HEK293 (cell line): ENCODE data around the gene BRWD1.

Experiments used
- CTCF ChIA-PET: fragments of 350-600 bp; formaldehyde crosslinking; extraction: SDS; loops from one replicate; lab custom pipeline; 2021; ENCODE audit warnings: antibody characterized with exemption; lab: Yijun Ruan, JAX
- POLR2A ChIA-PET: fragments of 300-600 bp; formaldehyde crosslinking; extraction: SDS; loops from one replicate; lab custom pipeline; 2020; ENCODE audit warnings: antibody characterized with exemption, inconsistent platforms; lab: Yijun Ruan, JAX
- H3K27ac ChIP-seq: fragments of 200-500 bp; sonication (Bioruptor generic); 2 replicates; pipeline ENCODE4 v1.5.1; 2014; ENCODE audit warnings: low read depth, low read length, control low read depth, inconsistent platforms; ENCODE audit errors: extremely low read depth
- H3K36me3 ChIP-seq, 2 experiments: fragments of 200-500 bp in 1 of 2; sonication (Bioruptor generic) in 1 of 2; 1 replicate in 1 of 2; 2 replicates in 1 of 2; pipeline ENCODE4 v1.5.1; 2014 to 2017; ENCODE audit warnings: inconsistent platforms in 2 of 2, low read length in 2 of 2; ENCODE audit not compliant: control insufficient read depth in 2 of 2, insufficient read depth in 1 of 2
- H3K4me1 ChIP-seq: fragments of 200-500 bp; sonication (Bioruptor generic); 2 replicates; pipeline ENCODE4 v1.5.1; 2014; ENCODE audit warnings: mild to moderate bottlenecking, low read length, inconsistent platforms; ENCODE audit not compliant: control insufficient read depth, insufficient read depth
- H3K4me3 ChIP-seq: 2 replicates; pipeline ENCODE4 v1.5.1; 2011; ENCODE audit warnings: low read depth, mild to moderate bottlenecking, control low read depth, low read length, moderate library complexity
- H3K9me3 ChIP-seq: fragments of 200-500 bp; sonication (Bioruptor generic); 2 replicates; pipeline ENCODE4 v1.5.1; 2014; ENCODE audit warnings: low read depth, low read length, inconsistent platforms; ENCODE audit not compliant: control insufficient read depth, insufficient read depth
- AEBP2 ChIP-seq: fragments of 450-650 bp; formaldehyde crosslinking; IDR thresholded peaks from 2 replicates; pipeline ENCODE4 v1.5.1; 2016; ENCODE audit warnings: missing biosample characterization, missing genetic modification characterization, borderline replicate concordance
- BCL11B ChIP-seq: fragments of 450-650 bp; formaldehyde crosslinking; IDR thresholded peaks from 2 replicates; pipeline ENCODE4 v1.5.1; 2016; ENCODE audit warnings: low read depth, missing biosample characterization, missing genetic modification characterization
- ELK4 ChIP-seq: IDR thresholded peaks from 2 replicates; pipeline ENCODE4 v1.6.1; 2011; ENCODE audit warnings: mild to moderate bottlenecking, low read depth, low read length, borderline replicate concordance
- IKZF3 ChIP-seq: fragments of 450-650 bp; IDR thresholded peaks from 2 replicates; pipeline ENCODE4 v1.5.0; 2018; ENCODE audit warnings: missing biosample characterization, mild to moderate bottlenecking, missing genetic modification characterization, moderate library complexity
- MEIS1 ChIP-seq: sonication (generic); formaldehyde crosslinking; IDR thresholded peaks from 2 replicates; pipeline ENCODE4 v1.8.1; 2022; ENCODE audit warnings: missing genetic modification reagents, mild to moderate bottlenecking, borderline replicate concordance
- OVOL3 ChIP-seq: fragments of 450-650 bp; formaldehyde crosslinking; IDR thresholded peaks from 2 replicates; pipeline ENCODE4 v1.5.1; 2016; ENCODE audit warnings: missing biosample characterization, missing genetic modification characterization
- SALL2 ChIP-seq: fragments of 450-650 bp; formaldehyde crosslinking; IDR thresholded peaks from 2 replicates; pipeline ENCODE4 v1.5.0; 2017; ENCODE audit warnings: missing biosample characterization, mild to moderate bottlenecking, missing genetic modification characterization, borderline replicate concordance
- SETDB1 ChIP-seq: IDR thresholded peaks from one replicate; pipeline ENCODE4 v1.6.1; 2017; ENCODE audit warnings: mild to moderate bottlenecking, low read length, moderate library complexity, mixed read lengths; ENCODE audit not compliant: insufficient read length
- SP3 ChIP-seq: fragments of 450-650 bp; formaldehyde crosslinking; IDR thresholded peaks from 2 replicates; pipeline ENCODE4 v1.5.1; 2016; ENCODE audit warnings: missing biosample characterization, missing genetic modification characterization
- TCF7L2 ChIP-seq: IDR thresholded peaks from 2 replicates; pipeline ENCODE4 v1.6.1; 2011; ENCODE audit warnings: low read depth, mild to moderate bottlenecking, inconsistent platforms, low read length, moderate library complexity, borderline replicate concordance
- YY1 ChIP-seq: fragments of 450-650 bp; formaldehyde crosslinking; IDR thresholded peaks from 2 replicates; pipeline ENCODE4 v1.5.1; 2018; ENCODE audit warnings: missing biosample characterization, missing genetic modification characterization
- ZBTB20 ChIP-seq: fragments of 450-650 bp; formaldehyde crosslinking; IDR thresholded peaks from 2 replicates; pipeline ENCODE4 v1.5.1; 2016; ENCODE audit warnings: missing biosample characterization, missing genetic modification characterization
- ZBTB48 ChIP-seq: fragments of 450-650 bp; formaldehyde crosslinking; IDR thresholded peaks from 2 replicates; pipeline ENCODE4 v1.5.1; 2016; ENCODE audit warnings: missing biosample characterization, missing genetic modification characterization
- ZNF202 ChIP-seq: fragments of 450-650 bp; formaldehyde crosslinking; IDR thresholded peaks from 2 replicates; pipeline ENCODE4 v1.5.1; 2016; ENCODE audit warnings: missing biosample characterization, missing genetic modification characterization, borderline replicate concordance
- ZNF223 ChIP-seq: fragments of 450-650 bp; formaldehyde crosslinking; IDR thresholded peaks from 2 replicates; pipeline ENCODE4 v1.5.1; 2016; ENCODE audit warnings: missing biosample characterization, missing genetic modification characterization
- ZNF391 ChIP-seq: fragments of 450-650 bp; formaldehyde crosslinking; IDR thresholded peaks from 2 replicates; pipeline ENCODE4 v1.5.1; 2016; ENCODE audit warnings: low read depth, missing biosample characterization, missing genetic modification characterization, borderline replicate concordance
- ZNF423 ChIP-seq: fragments of 450-650 bp; formaldehyde crosslinking; IDR thresholded peaks from 2 replicates; pipeline ENCODE4 v1.5.1; 2016; ENCODE audit warnings: missing biosample characterization, missing genetic modification characterization
- ZNF449 ChIP-seq: fragments of 450-650 bp; formaldehyde crosslinking; IDR thresholded peaks from 2 replicates; pipeline ENCODE4 v1.5.1; 2017; ENCODE audit warnings: missing biosample characterization, mild to moderate bottlenecking, missing genetic modification characterization, moderate library complexity
- ZNF521 ChIP-seq: fragments of 450-650 bp; formaldehyde crosslinking; IDR thresholded peaks from 2 replicates; pipeline ENCODE4 v1.5.1; 2017; ENCODE audit warnings: missing biosample characterization, mild to moderate bottlenecking, missing genetic modification characterization
- ZNF530 ChIP-seq: fragments of 450-650 bp; formaldehyde crosslinking; IDR thresholded peaks from 2 replicates; pipeline ENCODE4 v1.5.1; 2016; ENCODE audit warnings: low read depth, missing biosample characterization, missing genetic modification characterization
- ZNF560 ChIP-seq: fragments of 450-650 bp; formaldehyde crosslinking; IDR thresholded peaks from 2 replicates; pipeline ENCODE4 v1.5.1; 2017; ENCODE audit warnings: missing biosample characterization, missing genetic modification characterization, borderline replicate concordance
- ZNF654 ChIP-seq: fragments of 450-650 bp; formaldehyde crosslinking; IDR thresholded peaks from 2 replicates; pipeline ENCODE4 v1.5.1; 2016; ENCODE audit warnings: low read depth, missing biosample characterization, missing genetic modification characterization
- ZNF692 ChIP-seq: fragments of 450-650 bp; formaldehyde crosslinking; IDR thresholded peaks from 2 replicates; pipeline ENCODE4 v1.5.1; 2016; ENCODE audit warnings: missing biosample characterization, missing genetic modification characterization
- ZNF776 ChIP-seq: fragments of 450-650 bp; formaldehyde crosslinking; IDR thresholded peaks from 2 replicates; pipeline ENCODE4 v1.5.0; 2017; ENCODE audit warnings: missing biosample characterization, missing genetic modification characterization, borderline replicate concordance
- TF ChIP-seq, protein P1 (sequence below): fragments of 450-650 bp; formaldehyde crosslinking; IDR thresholded peaks from 2 replicates; pipeline ENCODE4 v1.5.1; 2017; ENCODE audit warnings: missing biosample characterization, missing genetic modification characterization

Gene BRWD1

GRCh38 chr21:39307466-39307865 lies 6.0 kb downstream of the BRWD1 start (continued):
- TF ChIP-seq ZNF692 (tag by site-specific recombination) (no peak), ZNF776 (tag by site-specific recombination) (no peak), ELK4 (no peak), ZNF521 (tag by site-specific recombination) (no peak), IKZF3 (tag by site-specific recombination) (no peak)
- TF ChIP-seq, protein P1, sequence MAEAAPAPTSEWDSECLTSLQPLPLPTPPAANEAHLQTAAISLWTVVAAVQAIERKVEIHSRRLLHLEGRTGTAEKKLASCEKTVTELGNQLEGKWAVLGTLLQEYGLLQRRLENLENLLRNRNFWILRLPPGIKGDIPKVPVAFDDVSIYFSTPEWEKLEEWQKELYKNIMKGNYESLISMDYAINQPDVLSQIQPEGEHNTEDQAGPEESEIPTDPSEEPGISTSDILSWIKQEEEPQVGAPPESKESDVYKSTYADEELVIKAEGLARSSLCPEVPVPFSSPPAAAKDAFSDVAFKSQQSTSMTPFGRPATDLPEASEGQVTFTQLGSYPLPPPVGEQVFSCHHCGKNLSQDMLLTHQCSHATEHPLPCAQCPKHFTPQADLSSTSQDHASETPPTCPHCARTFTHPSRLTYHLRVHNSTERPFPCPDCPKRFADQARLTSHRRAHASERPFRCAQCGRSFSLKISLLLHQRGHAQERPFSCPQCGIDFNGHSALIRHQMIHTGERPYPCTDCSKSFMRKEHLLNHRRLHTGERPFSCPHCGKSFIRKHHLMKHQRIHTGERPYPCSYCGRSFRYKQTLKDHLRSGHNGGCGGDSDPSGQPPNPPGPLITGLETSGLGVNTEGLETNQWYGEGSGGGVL (tag by site-specific recombination) = no peak

DNA sequence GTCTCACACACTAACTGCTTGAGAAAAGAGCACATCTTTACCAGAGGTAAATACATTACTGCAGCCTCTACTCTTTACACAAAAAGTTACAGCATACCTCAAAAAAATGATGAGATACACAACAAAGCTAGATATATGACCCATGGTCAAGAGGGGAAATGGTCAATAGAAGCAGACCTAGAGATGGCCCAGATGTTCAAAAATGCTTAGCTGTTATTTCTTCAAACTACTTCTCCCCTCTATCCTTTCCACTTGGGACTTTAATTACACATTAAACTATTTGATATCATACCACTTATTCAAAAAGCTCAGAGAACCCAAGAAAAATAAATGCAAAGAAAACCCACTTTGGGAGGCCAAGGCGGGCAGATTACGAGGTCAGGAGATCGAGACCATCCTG lies 12.8 kb downstream of the BRWD1 start:
- Histone ChIP-seq H3K36me3 (peaks cover 63 to 73% of the 10 kb centered on the region in 2 experiments), H3K9me3 (no peaks in the 10 kb centered on the region)
- CTCF ChIA-PET = interaction anchor here (0.7 to 1.6 kb wide), 2 partner anchors 48 to 87 kb away, joined by 3 to 4 read pairs; no protein-coding TSS in a partner anchor
- TF ChIP-seq ZNF449 (tag by site-specific recombination) (no peak), YY1 (tag by site-specific recombination) (no peak), ZNF530 (tag by site-specific recombination) (no peak), SETDB1 (peak; percentile 67), AEBP2 (tag by site-specific recombination) (no peak), ZNF202 (tag by site-specific recombination) (peak; percentile 60; the same call in 1 of the 2 replicates)
- TF ChIP-seq, all 188 proteins: peak for 2
- H3K4me3 ChIP-seq = no peak overlapping the region
- H3K27ac ChIP-seq = no peak overlapping the region
- H3K4me1 ChIP-seq = no peaks in the 10 kb centered on the region
- POLR2A ChIA-PET = interaction anchor here (0.8 to 1.1 kb wide), 2 partner anchors 10 to 13 kb away, joined by 5 to 6 read pairs; partner anchors contain the start of gene BRWD1

DNA sequence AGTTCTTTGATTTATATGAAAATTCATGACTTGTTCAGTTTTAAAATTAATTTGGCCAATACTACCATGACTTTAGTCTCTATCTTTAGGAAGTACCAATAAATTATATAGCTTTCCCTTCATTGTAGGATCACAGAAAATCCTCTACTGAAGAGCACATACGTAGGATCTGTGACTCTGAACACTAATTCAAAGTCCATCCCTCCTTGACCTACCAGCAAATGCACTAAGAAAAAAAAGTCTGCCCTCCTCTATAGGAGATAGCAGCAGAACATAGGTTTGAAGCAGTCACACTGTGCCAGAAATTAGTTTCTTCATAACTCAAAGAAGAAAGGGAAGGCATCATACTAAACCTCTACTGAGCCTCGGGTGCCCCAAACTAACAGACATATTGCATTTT lies 16.5 kb downstream of the BRWD1 start:
- ChIA-PET POLR2A (interaction anchor here (1.3 kb wide), 1 partner anchor 91 kb away, joined by 3 read pairs; no protein-coding TSS in a partner anchor), CTCF (no interaction called here)
- Histone ChIP-seq H3K4me1 (no peaks in the 10 kb centered on the region), H3K9me3 (no peaks in the 10 kb centered on the region), H3K27ac (no peak overlapping the region), H3K36me3 (peaks cover 72 to 87% of the 10 kb centered on the region in 2 experiments), H3K4me3 (no peak overlapping the region)
- TF ChIP-seq ZNF223 (tag by site-specific recombination) (no peak), ZNF654 (tag by site-specific recombination) (no peak), ZNF521 (tag by site-specific recombination) (no peak), ZBTB20 (tag by site-specific recombination) (no peak), ZNF423 (tag by site-specific recombination) (no peak), SALL2 (no peak), ZNF391 (no peak), OVOL3 (no peak), MEIS1 (CRISPR knock-in tag) (no peak), BCL11B (no peak), ZBTB48 (no peak), ZNF560 (tag by site-specific recombination) (no peak), TCF7L2 (no peak), SP3 (no peak)
